Ramos (cell line): Measurements from ENCODE around the gene EFL1.
"Not testable (repeated sequence)": the region's sequence is repeated elsewhere in the genome, so short reads cannot be mapped to it uniquely, and the experiment has no call there.

Source experiments
- in situ Hi-C: fragments of 300-500 bp; cut with MboI; formaldehyde crosslinking; loops from one replicate; pipeline ENCODE4 v1.14.3; 2022; ENCODE audit warnings: low sequenced_read_pairs; ENCODE audit not compliant: unreplicated experiment

The EFL1 gene

DNA sequence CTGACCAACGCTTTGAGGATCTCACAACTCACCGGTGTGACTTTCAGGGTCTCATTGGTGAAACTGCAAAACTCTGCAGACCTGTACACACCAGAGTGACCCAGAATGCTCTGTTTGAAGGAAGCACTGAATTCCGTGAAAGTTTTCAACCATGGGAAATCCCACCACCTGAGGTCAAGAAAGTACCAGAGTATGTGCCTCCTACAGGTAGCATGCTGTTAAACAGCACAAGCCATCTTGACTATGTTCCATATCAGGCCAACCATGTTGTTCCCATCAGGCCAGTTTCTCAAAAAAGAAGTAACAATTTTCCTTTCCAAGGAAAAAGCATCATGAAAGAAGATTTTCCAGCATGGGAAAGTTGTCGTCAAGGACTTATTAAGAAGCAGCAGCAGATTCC lies 19.9 kb upstream of the EFL1 start:
- in situ Hi-C loops: not testable (repeated sequence)

DNA sequence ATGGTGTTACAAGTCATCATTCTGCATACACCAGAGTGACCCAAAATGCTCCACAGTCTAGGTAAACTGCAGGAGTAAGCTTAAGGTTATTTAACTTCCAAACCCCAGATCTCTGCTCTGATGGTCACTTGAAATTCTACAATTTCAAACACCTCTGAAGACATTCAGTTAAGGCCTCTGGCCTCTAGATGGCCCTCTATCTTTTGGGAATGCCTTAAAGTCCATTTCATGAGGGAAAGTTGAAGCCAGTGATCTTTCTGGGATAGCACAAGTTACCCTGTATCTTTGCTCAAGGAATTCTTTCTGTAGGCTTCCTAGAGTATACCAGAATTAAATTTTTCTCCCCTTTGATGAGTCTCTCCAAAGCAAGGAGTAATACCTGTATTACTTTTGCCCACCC lies 18.7 kb upstream of the EFL1 start:
- in situ Hi-C loops: not testable (repeated sequence)

- in situ Hi-C loops: no loop called here
Measured at GRCh38 chr15:82275410-82275809, 12.9 kb upstream of the EFL1 start.

- in situ Hi-C loops: no loop called here
Measured at GRCh38 chr15:82272154-82272553, 9.6 kb upstream of the EFL1 start.

DNA sequence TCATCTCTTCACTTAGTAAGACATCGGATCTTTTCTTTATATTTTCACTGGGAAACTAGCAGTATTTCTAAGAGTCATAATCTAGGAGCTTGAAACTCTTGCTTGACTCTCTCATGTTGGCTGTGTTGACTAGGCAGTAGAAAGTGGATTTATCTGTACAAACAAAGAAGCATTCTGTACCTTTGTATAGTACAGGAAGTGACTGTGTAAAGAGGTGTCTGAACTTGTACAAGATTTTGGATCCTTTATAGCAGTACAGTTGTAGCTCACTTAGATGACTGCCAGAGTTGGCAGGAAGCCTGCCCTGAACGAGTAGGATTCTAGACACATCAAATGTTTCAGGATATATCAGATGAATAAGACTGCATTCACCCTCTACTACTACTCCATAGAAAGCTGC lies 5.9 kb upstream of the EFL1 start:
- in situ Hi-C loops: not testable (repeated sequence)

- in situ Hi-C loops: not testable (repeated sequence)
Measured at GRCh38 chr15:82267137-82267536, 4.6 kb upstream of the EFL1 start.

DNA sequence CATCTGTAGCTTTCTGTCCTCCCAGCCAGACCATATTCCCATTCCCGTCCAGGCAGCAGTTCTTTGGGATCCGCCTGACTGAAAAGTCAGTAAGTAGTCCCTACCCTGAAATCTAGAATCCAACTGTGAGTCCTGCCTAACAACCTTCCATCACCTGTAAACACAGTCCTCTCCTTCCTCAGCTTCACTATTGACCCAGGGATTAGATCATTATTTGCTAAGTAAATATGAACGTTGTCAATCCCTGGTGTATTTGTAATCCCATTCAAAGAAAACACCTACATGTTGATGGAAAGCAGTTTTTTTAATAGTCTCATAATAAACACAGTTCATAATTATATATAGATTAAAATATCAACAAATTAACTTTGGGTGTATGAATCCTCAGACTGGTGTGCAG lies 816 bp upstream of the EFL1 start:
- in situ Hi-C loops: no loop called here

- in situ Hi-C loops: not testable (repeated sequence)
Measured at GRCh38 chr15:82261566-82262421, 740 bp downstream of the EFL1 start.

- in situ Hi-C loops: not testable (repeated sequence)
Measured at GRCh38 chr15:82248261-82248660, 14.3 kb downstream of the EFL1 start.

- in situ Hi-C loops: not testable (repeated sequence)
Measured at GRCh38 chr15:82245956-82246355, 16.6 kb downstream of the EFL1 start.

DNA sequence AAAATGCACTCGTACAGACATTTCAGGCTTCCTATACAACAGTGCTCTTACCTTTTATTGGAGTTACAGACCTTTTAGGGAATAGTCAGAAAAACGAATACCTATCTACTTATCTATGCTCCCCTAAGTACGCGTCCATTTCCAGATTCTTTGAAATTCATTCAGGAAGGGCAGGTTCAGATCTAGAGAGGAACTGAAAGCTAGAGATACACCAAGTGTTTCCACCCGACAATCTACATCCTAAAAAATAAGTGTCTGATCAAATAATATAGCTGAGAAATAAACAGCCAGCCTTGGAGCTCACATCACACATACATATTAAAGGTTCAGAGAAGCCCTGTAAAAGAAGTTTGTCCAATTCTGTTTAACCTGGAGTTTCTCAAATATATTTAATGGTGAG lies 18.9 kb downstream of the EFL1 start:
- in situ Hi-C loops: not testable (repeated sequence)

DNA sequence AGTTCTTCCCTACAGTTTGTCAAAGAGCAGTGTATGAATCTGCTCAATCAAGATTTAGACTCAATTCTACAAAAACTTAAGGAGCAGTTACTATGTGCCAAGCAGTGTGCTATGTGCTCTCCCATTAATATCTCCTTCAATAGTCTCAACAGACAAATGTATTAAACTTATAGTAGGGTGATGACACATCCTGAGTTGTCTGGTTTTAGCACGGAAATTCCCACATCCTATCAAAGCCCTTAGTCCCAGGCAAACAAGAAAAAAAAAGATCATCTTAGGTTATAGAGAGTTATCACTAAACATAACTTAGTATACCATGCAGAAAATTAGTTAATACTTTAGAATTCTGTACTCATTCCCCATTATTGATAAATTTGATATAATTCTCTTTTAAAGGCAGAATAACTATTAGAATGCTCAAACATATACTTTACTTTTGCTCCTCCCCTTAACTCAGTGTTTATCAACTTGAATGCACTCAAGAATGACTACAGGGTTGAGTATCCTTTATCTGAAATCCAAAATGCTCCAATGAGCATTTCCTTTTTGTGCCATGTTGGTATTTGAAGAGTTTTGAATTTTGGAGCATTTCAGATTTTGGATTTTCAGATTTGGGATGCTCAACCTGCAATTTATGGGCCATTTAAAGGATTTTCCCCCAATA lies 20.6 kb downstream of the EFL1 start:
- in situ Hi-C loops: not testable (repeated sequence)

DNA sequence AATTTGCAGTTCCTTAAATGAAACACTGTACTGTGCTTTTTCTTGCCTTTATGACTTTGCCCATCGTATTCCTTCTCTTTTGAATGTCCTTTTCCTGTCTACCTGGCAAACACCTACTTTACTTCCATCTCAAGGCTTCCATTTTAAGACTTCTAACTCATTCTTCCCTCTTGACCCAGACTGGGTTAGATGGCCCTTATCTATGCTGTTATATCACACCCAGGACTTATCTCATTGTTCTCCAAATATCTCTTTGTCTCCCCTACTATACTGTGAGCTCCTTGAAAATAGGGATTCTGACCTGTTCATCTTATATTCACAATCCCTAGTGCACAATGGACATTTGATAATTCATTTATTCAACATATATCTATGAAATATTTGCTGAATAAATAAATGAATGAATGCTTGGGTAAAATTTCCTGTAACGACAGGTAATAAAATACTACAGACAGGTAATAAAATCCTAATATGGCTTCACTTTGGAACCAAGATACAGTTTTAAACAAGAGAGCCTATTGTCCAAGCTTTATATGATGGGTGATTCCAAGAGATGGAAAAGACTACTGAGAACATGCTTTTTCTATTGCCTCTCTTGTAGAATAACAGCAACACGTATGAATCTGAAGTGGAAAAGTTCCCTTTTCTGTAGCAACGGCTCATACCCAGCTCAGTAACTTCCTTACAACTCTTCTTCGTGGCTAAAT lies 22.7 kb downstream of the EFL1 start:
- in situ Hi-C loops: no loop called here

- in situ Hi-C loops: not testable (repeated sequence)
Measured at GRCh38 chr15:82237944-82238534, 24.5 kb downstream of the EFL1 start.

DNA sequence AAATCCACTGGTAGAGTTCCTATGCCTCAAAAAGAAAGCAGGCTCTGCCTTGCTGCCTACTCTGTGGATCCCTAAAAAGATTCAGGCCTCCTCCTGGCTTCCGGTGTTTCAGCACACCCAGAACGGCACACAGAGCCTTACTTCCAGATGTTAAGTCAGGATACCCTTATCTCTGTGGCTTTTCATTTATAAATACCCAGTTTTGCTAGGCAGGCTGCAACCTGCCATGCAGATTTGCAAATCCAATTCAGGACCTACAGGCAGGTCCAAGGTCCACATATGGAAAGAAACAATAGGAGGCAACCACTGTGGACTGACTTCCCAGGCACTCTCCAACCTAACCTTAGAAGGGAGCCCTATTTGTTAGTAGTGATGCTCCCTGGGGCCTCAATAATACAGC lies 30.7 kb downstream of the EFL1 start:
- in situ Hi-C loops: no loop called here

DNA sequence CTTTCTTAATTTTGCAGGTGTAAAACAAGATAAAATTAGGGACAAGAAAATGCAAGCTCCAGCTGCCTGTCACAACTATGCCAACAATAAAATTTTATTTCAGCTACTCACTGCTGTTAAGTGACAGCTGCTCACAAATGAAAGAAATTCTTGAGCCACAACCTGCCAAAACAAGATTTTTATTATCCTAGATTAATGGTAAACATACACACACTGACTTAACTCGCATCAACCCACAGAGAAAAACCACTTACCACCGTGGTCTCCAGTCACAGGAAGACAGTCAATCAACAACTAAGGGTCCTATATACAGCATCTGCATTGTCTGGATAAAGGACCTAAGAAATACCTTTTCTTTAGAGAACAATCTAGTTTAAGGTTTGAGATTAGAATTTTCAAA lies 31.3 kb downstream of the EFL1 start:
- in situ Hi-C loops: no loop called here

- in situ Hi-C loops: no loop called here
Measured at GRCh38 chr15:82228750-82229149, 33.8 kb downstream of the EFL1 start.

DNA sequence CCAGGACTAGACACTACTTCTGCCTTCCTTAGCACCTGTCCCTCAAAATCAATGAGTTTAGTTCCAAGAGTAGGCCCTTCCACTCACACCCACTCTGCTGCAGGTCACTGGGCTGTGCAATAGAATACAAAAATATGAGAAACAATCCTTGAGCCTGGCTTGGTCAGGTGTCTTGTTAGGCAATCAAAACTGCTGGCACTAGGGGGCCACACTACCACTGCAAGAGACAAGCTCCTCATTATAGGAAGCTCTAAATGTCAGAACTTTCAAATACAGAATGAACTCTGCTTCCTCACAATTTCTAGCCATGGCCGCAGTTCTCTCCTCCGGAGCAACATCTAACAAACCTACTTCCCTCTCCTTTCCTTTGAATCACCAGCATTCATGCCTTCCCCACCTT lies 41.0 kb downstream of the EFL1 start:
- in situ Hi-C loops: not testable (repeated sequence)

DNA sequence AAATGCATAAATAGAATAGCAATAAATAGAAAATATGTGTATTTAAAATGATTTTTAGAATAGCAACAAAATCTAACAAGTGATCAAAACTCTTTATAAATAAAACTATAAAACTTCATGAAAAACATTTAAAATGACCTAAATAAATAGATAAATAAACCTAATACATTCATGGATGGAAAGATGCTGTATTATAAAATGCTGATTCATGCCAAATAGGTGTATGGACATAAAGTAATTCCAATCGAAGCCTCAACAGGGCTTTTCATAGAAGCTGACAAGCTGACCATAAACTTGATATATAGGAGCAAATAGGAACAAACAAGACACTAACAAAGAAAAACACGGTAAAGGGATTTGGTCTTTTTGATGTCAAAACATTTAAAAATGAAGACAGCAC lies 46.4 kb downstream of the EFL1 start:
- in situ Hi-C loops: not testable (repeated sequence)

DNA sequence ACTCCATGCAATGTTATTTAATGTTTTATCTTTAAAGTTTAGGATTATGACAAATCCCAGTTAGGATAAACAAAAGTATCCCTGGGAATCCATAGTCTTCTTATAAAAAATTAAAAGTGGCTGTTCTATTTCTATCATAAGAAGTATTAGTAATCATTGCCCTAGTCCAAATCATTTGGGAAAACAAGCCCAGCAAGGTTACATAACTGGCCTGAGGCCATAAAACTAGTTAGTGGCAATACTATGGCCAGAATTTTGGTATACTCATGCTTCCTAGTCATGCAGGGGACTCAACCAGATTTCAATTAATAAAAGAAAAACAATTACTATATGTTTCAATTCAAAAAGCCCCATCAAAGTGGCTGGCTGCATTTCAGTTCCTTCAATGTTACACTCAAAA lies 50.3 kb downstream of the EFL1 start:
- in situ Hi-C loops: not testable (repeated sequence)
